Testis (tissue), 2 donors: Measurements from ENCODE around the gene ZNF93.

Experiments used
- POLR2A ChIP-seq: fragments of 450-650 bp; IDR thresholded peaks from one replicate; pipeline ENCODE4 v1.6.1; 2017; ENCODE audit warnings: antibody characterized with exemption, mild to moderate bottlenecking, moderate library complexity
- TF ChIP-seq, protein P1 (sequence below), 3 experiments: fragments of 450-650 bp in 2 of 3; fragments of 200-600 bp in 1 of 3; sonication (generic) in 1 of 3; IDR thresholded peaks; one replicate each; pipeline ENCODE4 v1.5.1; 2016 to 2019; ENCODE audit warnings: antibody characterized with exemption in 3 of 3, mild to moderate bottlenecking in 2 of 3, moderate library complexity in 1 of 3

- TF ChIP-seq, protein P1, sequence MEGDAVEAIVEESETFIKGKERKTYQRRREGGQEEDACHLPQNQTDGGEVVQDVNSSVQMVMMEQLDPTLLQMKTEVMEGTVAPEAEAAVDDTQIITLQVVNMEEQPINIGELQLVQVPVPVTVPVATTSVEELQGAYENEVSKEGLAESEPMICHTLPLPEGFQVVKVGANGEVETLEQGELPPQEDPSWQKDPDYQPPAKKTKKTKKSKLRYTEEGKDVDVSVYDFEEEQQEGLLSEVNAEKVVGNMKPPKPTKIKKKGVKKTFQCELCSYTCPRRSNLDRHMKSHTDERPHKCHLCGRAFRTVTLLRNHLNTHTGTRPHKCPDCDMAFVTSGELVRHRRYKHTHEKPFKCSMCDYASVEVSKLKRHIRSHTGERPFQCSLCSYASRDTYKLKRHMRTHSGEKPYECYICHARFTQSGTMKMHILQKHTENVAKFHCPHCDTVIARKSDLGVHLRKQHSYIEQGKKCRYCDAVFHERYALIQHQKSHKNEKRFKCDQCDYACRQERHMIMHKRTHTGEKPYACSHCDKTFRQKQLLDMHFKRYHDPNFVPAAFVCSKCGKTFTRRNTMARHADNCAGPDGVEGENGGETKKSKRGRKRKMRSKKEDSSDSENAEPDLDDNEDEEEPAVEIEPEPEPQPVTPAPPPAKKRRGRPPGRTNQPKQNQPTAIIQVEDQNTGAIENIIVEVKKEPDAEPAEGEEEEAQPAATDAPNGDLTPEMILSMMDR (IDR thresholded peaks at IDR 0.05): no peak
- no peak for TF ChIP-seq POLR2A
Measured at GRCh38 chr19:19946226-19946625, 45.5 kb downstream of the ZNF93 start.
